ENCODE data around the gene TTLL8. TPM values are rescaled to one million over a fixed set of nuclear protein-coding genes. Genes with fewer than 3 reads are reported as not detected.

The TTLL8 gene
- total and polyA plus RNA-seq, 4 donors: not detected

- no peaks in the 10 kb centered on the region for H3K4me1 ChIP-seq (ENCODE audit: control insufficient read depth in 4 of 4, insufficient read depth in 4 of 4, low read length in 3 of 4)
- TF ChIP-seq REST (IDR thresholded peaks at IDR 0.05): no peak
- TF ChIP-seq YY1 (IDR thresholded peaks at IDR 0.05): no peak
- TF ChIP-seq TAF1 (conservative IDR thresholded peaks at IDR 0.05): no peak
- no peak for TF ChIP-seq ZBTB33 (IDR thresholded peaks at IDR 0.05)
- TF ChIP-seq RAD21 (IDR thresholded peaks at IDR 0.05): no peak
- no peak for TF ChIP-seq CTCF (IDR thresholded peaks at IDR 0.05; ENCODE audit: low read depth, low read length, missing input control)
- no peak overlapping the region for H3K9ac ChIP-seq (ENCODE audit: low read depth in 1 of 2, low read length in 2 of 2)
- peaks cover 2 to 5% (median 4%) of the 10 kb centered on the region in 4 donors for H3K27me3 ChIP-seq (ENCODE audit: control insufficient read depth in 4 of 4, insufficient read depth in 4 of 4, low read length in 3 of 4)
- WGBS: 86% methylated on average over 24 of the region's 24 CpGs
- H3K9me3 ChIP-seq (ENCODE audit: control insufficient read depth in 4 of 4, low read length in 3 of 4): no peaks in the 10 kb centered on the region
- H3K4me3 ChIP-seq (ENCODE audit: low read depth in 1 of 3, low read length in 3 of 3): no peak overlapping the region
- H3K27ac ChIP-seq (ENCODE audit: low read depth in 1 of 2, low read length in 2 of 2): no peak overlapping the region
- H3K36me3 ChIP-seq (ENCODE audit: control insufficient read depth in 4 of 4, insufficient read depth in 3 of 4, low read depth in 1 of 4, low read length in 3 of 4): no peaks in the 10 kb centered on the region
- DNase-seq (ENCODE audit: low spot score): no peak
Observed at GRCh38 chr22:50008151-50009040, 49.7 kb downstream of the TTLL8 start.

GRCh38 chr22:50007057-50007511, 51.0 kb downstream of the TTLL8 start:
- Histone ChIP-seq H3K27me3 (ENCODE audit: control insufficient read depth in 4 of 4, insufficient read depth in 4 of 4, low read length in 3 of 4) (peaks cover 2 to 5% (median 4%) of the 10 kb centered on the region in 4 donors), H3K4me3 (ENCODE audit: low read depth in 1 of 3, low read length in 3 of 3) (no peak overlapping the region), H3K36me3 (ENCODE audit: control insufficient read depth in 4 of 4, insufficient read depth in 3 of 4, low read depth in 1 of 4, low read length in 3 of 4) (no peaks in the 10 kb centered on the region), H3K27ac (ENCODE audit: low read depth in 1 of 2, low read length in 2 of 2) (no peak overlapping the region), H3K4me1 (ENCODE audit: control insufficient read depth in 4 of 4, insufficient read depth in 4 of 4, low read length in 3 of 4) (no peaks in the 10 kb centered on the region), H3K9me3 (ENCODE audit: control insufficient read depth in 4 of 4, low read length in 3 of 4) (no peaks in the 10 kb centered on the region), H3K9ac (ENCODE audit: low read depth in 1 of 2, low read length in 2 of 2) (no peak overlapping the region)
- no peak for TF ChIP-seq EGR1 (IDR thresholded peaks at IDR 0.05; ENCODE audit: low read depth in 2 of 2)
- TF ChIP-seq CTCF (IDR thresholded peaks at IDR 0.05; ENCODE audit: low read depth, low read length, missing input control): no peak
- no peak for TF ChIP-seq JUND (IDR thresholded peaks at IDR 0.05)
- no peak for TF ChIP-seq TAF1 (conservative IDR thresholded peaks at IDR 0.05)
- no peak for TF ChIP-seq ATF3 (IDR thresholded peaks at IDR 0.05)
- TF ChIP-seq FOXA1 (IDR thresholded peaks at IDR 0.05): no peak
- no peak for TF ChIP-seq YY1 (IDR thresholded peaks at IDR 0.05)
- TF ChIP-seq RAD21 (IDR thresholded peaks at IDR 0.05): no peak
- TF ChIP-seq GABPA (IDR thresholded peaks at IDR 0.05 in 1 of 2, conservative IDR thresholded peaks at IDR 0.05 in 1 of 2): no peak
- TF ChIP-seq HNF4G (IDR thresholded peaks at IDR 0.05): no peak
- TF ChIP-seq NR2F2 (IDR thresholded peaks at IDR 0.05): no peak
- no peak for TF ChIP-seq ZBTB33 (IDR thresholded peaks at IDR 0.05)
- TF ChIP-seq SP1 (IDR thresholded peaks at IDR 0.05): no peak
- WGBS: 84% methylated on average over 3 of the region's 3 CpGs
- DNase-seq (ENCODE audit: low spot score): no peak
